Karpas-422 (cell line): ENCODE data around the gene ARHGAP44. TPM values are rescaled to one million over a fixed set of nuclear protein-coding genes. Genes with fewer than 3 reads are reported as not detected.

Experiments used
- DNase-seq: peaks from one replicate; pipeline ENCODE4 v3.0.0-alpha.2; 2015
- H2AFZ ChIP-seq: fragments of 200-600 bp; sonication (generic); 2 replicates; pipeline ENCODE4 v1.6.1; 2014; ENCODE audit warnings: antibody characterized with exemption, low read length, mixed read lengths
- H3K27ac ChIP-seq: fragments of 200-600 bp; sonication (generic); 2 replicates; pipeline ENCODE4 v1.5.1; 2014; ENCODE audit warnings: mild to moderate bottlenecking, low read length, moderate library complexity
- H3K27me3 ChIP-seq: fragments of 200-600 bp; sonication (generic); 2 replicates; pipeline ENCODE4 v1.6.1; 2014; ENCODE audit warnings: low read length, mixed read lengths
- H3K36me3 ChIP-seq: fragments of 200-600 bp; sonication (generic); 2 replicates; pipeline ENCODE4 v1.6.1; 2014; ENCODE audit warnings: low read length, mixed read lengths; ENCODE audit not compliant: insufficient read depth
- H3K4me1 ChIP-seq: fragments of 200-600 bp; sonication (generic); 2 replicates; pipeline ENCODE4 v1.6.1; 2014; ENCODE audit warnings: mild to moderate bottlenecking, low read length, mixed read lengths
- H3K4me2 ChIP-seq: fragments of 200-600 bp; sonication (generic); 2 replicates; pipeline ENCODE4 v1.6.1; 2014; ENCODE audit warnings: low read length, low read depth, mild to moderate bottlenecking; ENCODE audit not compliant: poor library complexity, severe bottlenecking
- H3K4me3 ChIP-seq: fragments of 200-600 bp; sonication (generic); 2 replicates; pipeline ENCODE4 v1.5.1; 2014; ENCODE audit warnings: mild to moderate bottlenecking, antibody characterized with exemption, low read length, mixed read lengths
- H3K79me2 ChIP-seq: fragments of 200-600 bp; sonication (generic); 2 replicates; pipeline ENCODE4 v1.6.1; 2014; ENCODE audit warnings: mild to moderate bottlenecking, low read length, mixed read lengths
- H3K9ac ChIP-seq: fragments of 200-600 bp; sonication (generic); 2 replicates; pipeline ENCODE4 v1.6.0; 2014; ENCODE audit warnings: low read length
- H3K9me2 ChIP-seq: fragments of 200-600 bp; sonication (generic), shearing (Covaris generic); replicated peaks from 2 replicates; pipeline ENCODE4 v1.6.0; 2014; ENCODE audit warnings: mild to moderate bottlenecking, low read length, moderate library complexity; ENCODE audit not compliant: insufficient read depth
- H3K9me3 ChIP-seq: fragments of 300-700, 200-600 bp; sonication (generic); 2 replicates; pipeline ENCODE4 v1.6.1; 2014; ENCODE audit warnings: low read length, mixed read lengths
- H4K20me1 ChIP-seq: fragments of 200-600 bp; sonication (generic); 2 replicates; pipeline ENCODE4 v1.6.1; 2014; ENCODE audit warnings: mild to moderate bottlenecking, antibody characterized with exemption, low read length, low read depth; ENCODE audit not compliant: insufficient read depth
- total RNA-seq: library from RNA; depleted of rRNA; stranded (reverse); fragments of >200 nt; shearing (Covaris generic); gene quantifications from 2 replicates; pipeline ENCODE4 v1.2.3, GENCODE V29; 2014; ENCODE audit warnings: low replicate concordance

ARHGAP44 gene
- total RNA-seq, 1 experiment from 2014 or later: 24.6 TPM

DNA sequence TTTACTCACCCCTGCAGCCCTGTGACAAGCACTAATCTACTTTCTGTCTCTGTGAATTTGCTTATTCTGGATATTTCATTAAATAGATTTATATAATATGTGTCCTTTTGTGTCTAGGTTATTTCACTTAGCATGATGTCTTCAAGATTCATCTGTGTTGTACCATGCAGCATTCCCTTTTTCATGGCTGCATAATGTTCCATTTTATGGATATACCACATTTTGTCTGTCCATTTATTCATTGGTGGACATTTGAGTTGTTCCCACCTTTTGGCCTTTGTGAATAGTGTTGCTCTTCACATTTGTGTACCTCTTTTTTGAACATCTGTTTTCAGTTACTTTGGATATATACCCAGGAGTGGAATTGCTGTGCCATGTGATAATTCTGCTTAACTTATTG, 118.2 kb downstream of the ARHGAP44 start:
- H3K36me3 ChIP-seq: peaks cover 4% of the 10 kb centered on the region; the same call in 1 of the 2 replicates
- no peaks in the 10 kb centered on the region for H4K20me1 ChIP-seq
- no peaks in the 10 kb centered on the region for H3K9me3 ChIP-seq
- no peak overlapping the region for H3K9ac ChIP-seq
- peaks cover 40% of the 10 kb centered on the region for H3K4me1 ChIP-seq
- no peaks in the 10 kb centered on the region for H3K9me2 ChIP-seq
- H3K79me2 ChIP-seq: no peaks in the 10 kb centered on the region
- no peak overlapping the region for H3K27ac ChIP-seq
- H3K27me3 ChIP-seq: no peaks in the 10 kb centered on the region
- H3K4me2 ChIP-seq: no peak overlapping the region
- H3K4me3 ChIP-seq: no peak overlapping the region
- H2AFZ ChIP-seq: no peak overlapping the region
- no peak for DNase-seq

DNA sequence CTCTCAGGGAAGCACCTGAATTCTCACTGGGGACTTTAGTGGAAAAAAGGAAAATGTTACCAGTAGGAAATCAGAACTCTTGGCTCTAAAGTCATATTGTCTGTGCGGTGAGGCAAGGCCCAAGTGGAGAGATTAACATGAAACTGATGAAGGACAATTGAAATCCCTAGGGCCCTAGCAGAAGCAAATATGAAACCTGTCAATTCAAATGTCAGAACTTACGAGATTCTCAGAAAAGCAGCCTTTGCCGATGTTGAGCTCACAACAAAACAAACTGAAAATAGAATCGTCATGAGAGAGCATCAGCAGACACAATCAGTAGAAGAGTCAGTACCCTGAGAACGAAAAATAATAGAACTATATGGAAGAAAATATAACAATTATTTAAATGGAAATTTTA, 119.7 kb downstream of the ARHGAP44 start:
- Histone ChIP-seq H3K4me2 (peak overlapping the region; percentile 59), H4K20me1 (no peaks in the 10 kb centered on the region), H3K9me2 (no peaks in the 10 kb centered on the region), H3K27ac (peak overlapping the region; percentile 63), H2AFZ (peak overlapping the region; percentile 72; the same call in 1 of the 2 replicates), H3K79me2 (no peaks in the 10 kb centered on the region), H3K9me3 (no peaks in the 10 kb centered on the region), H3K9ac (peak overlapping the region; percentile 17), H3K4me1 (peaks cover 37% of the 10 kb centered on the region), H3K36me3 (peaks cover 4% of the 10 kb centered on the region; the same call in 1 of the 2 replicates), H3K4me3 (peak overlapping the region; percentile 46), H3K27me3 (no peaks in the 10 kb centered on the region)
- peak; percentile 49 for DNase-seq

- Histone ChIP-seq H4K20me1 (no peaks in the 10 kb centered on the region), H3K4me2 (peak overlapping the region; percentile 59), H3K4me3 (no peak overlapping the region), H3K9me2 (no peaks in the 10 kb centered on the region), H3K4me1 (peaks cover 37% of the 10 kb centered on the region), H2AFZ (no peak overlapping the region), H3K36me3 (peaks cover 4% of the 10 kb centered on the region; the same call in 1 of the 2 replicates), H3K9me3 (no peaks in the 10 kb centered on the region), H3K27me3 (no peaks in the 10 kb centered on the region), H3K79me2 (no peaks in the 10 kb centered on the region), H3K9ac (no peak overlapping the region), H3K27ac (peak overlapping the region; percentile 63)
- no peak for DNase-seq
Observed at GRCh38 chr17:12909511-12909910, 120.2 kb downstream of the ARHGAP44 start.

DNA sequence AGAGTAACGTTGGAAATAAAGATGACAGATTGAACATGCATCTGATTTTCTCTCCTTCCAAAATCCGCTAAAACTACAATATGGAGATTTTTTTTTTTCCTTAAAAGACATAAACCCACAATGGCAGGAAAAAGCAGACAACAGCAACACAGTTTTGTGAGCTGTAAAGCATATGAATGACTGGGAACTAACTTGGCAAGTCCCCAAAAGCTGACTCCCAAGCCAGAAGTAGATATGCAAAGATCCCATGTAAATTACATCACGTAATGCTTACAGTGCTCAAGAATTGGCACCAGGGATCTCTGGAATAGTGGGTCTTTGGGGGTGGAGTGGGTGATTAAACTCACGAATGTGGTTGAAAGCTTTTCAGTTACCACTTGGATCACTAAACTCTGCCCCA, 121.9 kb downstream of the ARHGAP44 start:
- no peaks in the 10 kb centered on the region for H3K9me2 ChIP-seq
- H3K9ac ChIP-seq: no peak overlapping the region
- H3K27ac ChIP-seq: peak overlapping the region; percentile 6; the same call in 1 of the 2 replicates
- H3K9me3 ChIP-seq: no peaks in the 10 kb centered on the region
- peak overlapping the region; percentile 23 for H3K4me2 ChIP-seq
- no peaks in the 10 kb centered on the region for H3K27me3 ChIP-seq
- no peaks in the 10 kb centered on the region for H3K79me2 ChIP-seq
- peaks cover 4% of the 10 kb centered on the region; the same call in 1 of the 2 replicates for H3K36me3 ChIP-seq
- 0 out of 2 replicates have a peak overlapping the region, but pooled peaks have one; percentile 63 for H2AFZ ChIP-seq
- H3K4me3 ChIP-seq: no peak overlapping the region
- H3K4me1 ChIP-seq: peaks cover 37% of the 10 kb centered on the region
- no peaks in the 10 kb centered on the region for H4K20me1 ChIP-seq
- no peak for DNase-seq

DNA sequence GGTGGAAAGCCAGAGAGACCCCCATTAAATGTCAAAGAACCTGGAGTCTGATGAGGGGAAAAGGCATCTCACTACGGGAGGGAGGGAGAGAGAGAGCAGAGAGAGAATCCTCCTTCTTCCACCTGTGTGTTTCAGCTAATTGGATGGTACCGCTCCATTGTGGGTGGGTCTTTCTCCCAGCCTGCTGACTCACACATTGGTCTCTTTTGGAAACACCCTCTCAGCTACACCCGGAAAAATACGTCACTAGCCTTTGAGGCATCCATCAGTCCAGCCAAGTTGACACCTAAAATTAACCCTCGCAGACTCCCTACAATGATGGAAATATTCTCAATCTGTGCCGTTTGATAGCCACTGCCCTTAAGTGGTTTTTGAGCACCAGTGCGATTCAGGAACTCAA, 128.1 kb downstream of the ARHGAP44 start:
- H3K27me3 ChIP-seq: no peaks in the 10 kb centered on the region
- no peaks in the 10 kb centered on the region for H4K20me1 ChIP-seq
- H3K27ac ChIP-seq: no peak overlapping the region
- no peaks in the 10 kb centered on the region for H3K79me2 ChIP-seq
- H2AFZ ChIP-seq: no peak overlapping the region
- H3K4me1 ChIP-seq: peaks cover 18% of the 10 kb centered on the region
- H3K36me3 ChIP-seq: no peaks in the 10 kb centered on the region
- no peaks in the 10 kb centered on the region for H3K9me2 ChIP-seq
- no peak overlapping the region for H3K9ac ChIP-seq
- no peak for DNase-seq
- H3K4me3 ChIP-seq: no peak overlapping the region
- no peaks in the 10 kb centered on the region for H3K9me3 ChIP-seq
- no peak overlapping the region for H3K4me2 ChIP-seq

DNA sequence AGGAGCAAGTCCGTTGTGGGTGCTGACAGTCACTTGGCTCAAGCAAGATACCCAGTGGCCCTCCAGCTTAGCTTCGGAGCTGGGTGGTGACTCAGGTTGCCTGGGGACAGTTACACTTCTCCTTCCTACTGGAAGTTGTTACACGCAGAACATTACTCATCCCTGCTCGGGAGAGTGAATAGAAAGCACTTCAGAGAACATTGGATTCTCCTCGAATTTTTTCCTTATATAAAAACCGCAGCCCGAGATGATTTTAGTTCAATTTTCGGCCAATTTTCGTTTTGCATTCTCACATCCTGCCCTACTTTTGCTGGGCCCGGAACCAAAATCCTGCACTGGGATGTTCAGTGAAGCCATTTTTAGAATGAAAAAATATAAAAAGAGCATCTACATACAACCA, 128.8 kb downstream of the ARHGAP44 start:
- peaks cover 20% of the 10 kb centered on the region for H3K4me1 ChIP-seq
- H3K9me3 ChIP-seq: no peaks in the 10 kb centered on the region
- H3K27me3 ChIP-seq: no peaks in the 10 kb centered on the region
- H3K36me3 ChIP-seq: no peaks in the 10 kb centered on the region
- H3K4me2 ChIP-seq: no peak overlapping the region
- H3K9me2 ChIP-seq: no peaks in the 10 kb centered on the region
- no peaks in the 10 kb centered on the region for H4K20me1 ChIP-seq
- DNase-seq: no peak
- no peak overlapping the region for H2AFZ ChIP-seq
- no peaks in the 10 kb centered on the region for H3K79me2 ChIP-seq
- no peak overlapping the region for H3K27ac ChIP-seq
- H3K4me3 ChIP-seq: no peak overlapping the region
- no peak overlapping the region for H3K9ac ChIP-seq

DNA sequence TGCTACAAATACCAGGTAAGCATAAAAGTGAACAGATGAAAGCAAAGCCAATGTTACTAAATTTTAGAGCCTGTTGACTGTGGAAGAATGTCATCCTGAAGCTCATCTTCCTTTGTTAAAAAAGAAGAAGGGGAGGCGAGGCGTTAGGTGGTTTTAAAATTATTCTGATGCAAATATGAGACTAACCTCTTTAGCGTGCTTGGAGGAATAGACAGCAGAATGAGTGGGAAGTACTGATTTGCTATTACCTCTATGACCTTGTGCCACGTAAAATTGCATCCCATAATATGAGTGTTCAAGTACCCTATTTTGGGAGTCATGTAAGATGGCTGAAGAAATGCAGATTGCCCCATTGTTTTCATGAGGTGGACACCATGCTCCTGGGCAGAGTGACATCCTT, 132.8 kb downstream of the ARHGAP44 start:
- Histone ChIP-seq H3K9me2 (no peaks in the 10 kb centered on the region), H3K4me1 (peaks cover 27% of the 10 kb centered on the region), H3K4me3 (no peak overlapping the region), H3K79me2 (no peaks in the 10 kb centered on the region), H3K27me3 (no peaks in the 10 kb centered on the region), H3K4me2 (peak overlapping the region; percentile 53), H3K36me3 (no peaks in the 10 kb centered on the region), H3K27ac (peak overlapping the region; percentile 67), H3K9ac (peak overlapping the region; percentile 28), H2AFZ (peak overlapping the region; percentile 87; the same call in 1 of the 2 replicates), H4K20me1 (no peaks in the 10 kb centered on the region), H3K9me3 (no peaks in the 10 kb centered on the region)
- DNase-seq: peak; percentile 60

DNA sequence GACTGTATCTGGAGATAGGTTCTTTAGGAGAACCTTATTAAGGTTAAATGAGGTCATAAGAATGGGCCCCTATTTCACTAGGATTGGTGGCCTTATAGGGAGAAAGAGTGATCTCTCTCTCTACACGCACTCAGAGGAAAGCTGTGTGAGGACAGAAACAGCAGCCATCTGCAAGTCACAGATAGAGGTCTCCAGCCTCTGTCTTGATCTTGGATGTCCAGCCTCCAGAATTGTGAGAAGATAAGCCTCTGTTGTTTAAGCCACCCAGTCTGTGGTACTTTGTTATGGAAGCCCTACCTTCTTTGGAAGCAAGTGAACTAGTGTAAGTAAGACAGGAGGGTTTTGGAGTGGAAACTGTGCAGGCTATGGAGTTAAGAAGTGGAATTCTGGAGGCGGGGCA, 135.3 kb downstream of the ARHGAP44 start:
- H3K79me2 ChIP-seq: no peaks in the 10 kb centered on the region
- H3K9me3 ChIP-seq: no peaks in the 10 kb centered on the region
- H3K4me3 ChIP-seq: no peak overlapping the region
- no peaks in the 10 kb centered on the region for H3K9me2 ChIP-seq
- H3K36me3 ChIP-seq: no peaks in the 10 kb centered on the region
- H4K20me1 ChIP-seq: no peaks in the 10 kb centered on the region
- H3K27me3 ChIP-seq: no peaks in the 10 kb centered on the region
- no peak overlapping the region for H3K9ac ChIP-seq
- H2AFZ ChIP-seq: no peak overlapping the region
- H3K4me2 ChIP-seq: no peak overlapping the region
- DNase-seq: no peak
- no peak overlapping the region for H3K27ac ChIP-seq
- H3K4me1 ChIP-seq: peaks cover 49% of the 10 kb centered on the region
